Body of pancreas (tissue), 4 donors: ENCODE data around the gene AAGAB. TPM values are rescaled to one million over a fixed set of nuclear protein-coding genes. Genes with fewer than 3 reads are reported as not detected.
"Not testable (repeated sequence)": the region's sequence is repeated elsewhere in the genome, so short reads cannot be mapped to it uniquely, and the experiment has no call there.

Experiments
- ATAC-seq: fragments of 150-250 bp; one replicate; pipeline ENCODE4 v1.9.1; 2016
- DNase-seq, 4 donors: peaks; one replicate each; pipeline ENCODE4 v3.0.0-alpha.2; 2019
- H3K27ac ChIP-seq, 4 donors: fragments of 200-600 bp; sonication (generic); 1 replicate in 3 of 4; 2 replicates in 1 of 4; pipeline versions ENCODE4 v1.5.1 to v1.6.1; 2016 to 2019; ENCODE audit warnings: mild to moderate bottlenecking in 1 of 4, mixed read lengths in 1 of 4, moderate library complexity in 1 of 4
- H3K27me3 ChIP-seq, 2 donors: fragments of 200-600 bp; sonication (generic); one replicate each; pipeline ENCODE4 v1.6.0; 2016; ENCODE audit warnings: mild to moderate bottlenecking in 1 of 2
- H3K36me3 ChIP-seq, 2 donors: fragments of 200-600 bp; sonication (generic); replicated peaks in 1 of 2; 2 replicates each; pipeline ENCODE4 v1.5.1; 2016; ENCODE audit warnings: low read depth in 2 of 2; ENCODE audit not compliant: insufficient read depth in 1 of 2
- H3K4me1 ChIP-seq: fragments of 200-600 bp; sonication (generic); one replicate; pipeline ENCODE4 v1.6.0; 2016
- H3K4me3 ChIP-seq, 2 donors: fragments of 200-600 bp; sonication (generic); 1 replicate in 1 of 2; 2 replicates in 1 of 2; pipeline ENCODE4 v1.5.1; 2016 to 2019
- H3K9me3 ChIP-seq, 3 donors: fragments of 200-600 bp; sonication (generic); 1 replicate in 2 of 3; 2 replicates in 1 of 3; pipeline ENCODE4 v1.5.1; 2016
- CTCF ChIP-seq, 7 experiments: fragments of 450-650 bp in 4 of 7; fragments of 200-600 bp in 3 of 7; sonication (generic) in 3 of 7; IDR thresholded peaks; one replicate each; pipeline ENCODE4 v1.5.1; 2016 to 2019; ENCODE audit warnings: antibody characterized with exemption in 7 of 7
- POLR2A ChIP-seq, 3 donors: fragments of 450-650 bp; IDR thresholded peaks; one replicate each; pipeline ENCODE4 v1.6.1; 2016; ENCODE audit warnings: antibody characterized with exemption in 3 of 3, mild to moderate bottlenecking in 2 of 3
- WGBS, 2 donors: methylation state at CpG; one replicate each; pipeline ENCODE4 v1.1.5; 2017; 5-methylcytosine and 5-hydroxymethylcytosine counted together
- intact Hi-C: fragments of 100-400 bp; cut with DNase I; formaldehyde crosslinking; loops from one replicate; pipeline ENCODE4 v1.15.1; 2023
- total RNA-seq, 2 donors: library from RNA; depleted of rRNA; stranded (reverse); fragments of >200 nt; gene quantifications; one replicate each; pipeline ENCODE4 v1.1.0, GENCODE V29; 2016

The AAGAB gene
- total RNA-seq, 2 donors from 2014 or later, result 12.5 to 13.5 TPM

DNA sequence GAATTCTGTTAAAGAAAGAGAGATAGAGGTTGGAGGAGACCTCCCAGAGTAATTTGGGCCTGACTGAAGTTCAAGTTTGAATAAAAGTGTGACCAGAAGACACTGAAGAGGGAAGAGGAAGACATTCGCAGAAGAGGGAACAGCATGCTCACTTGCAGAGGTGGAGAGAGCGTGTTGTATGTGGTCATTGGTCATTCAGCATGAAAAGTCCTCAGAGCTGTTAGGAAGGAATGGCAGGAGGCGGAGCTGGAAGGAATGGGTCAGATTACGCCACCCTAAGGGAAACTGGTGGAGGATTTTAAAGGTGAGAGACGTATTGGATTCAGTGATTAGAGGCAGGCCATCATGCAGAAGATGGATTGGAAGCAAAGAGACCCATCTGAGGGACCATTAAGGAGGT is 41.7 kb upstream of the AAGAB start:
- 67 to 81% methylated on average over 5 of the region's 5 CpGs for WGBS, 2 donors
- DNase-seq, result peak in 1 of 4 donors; percentile 8
- Histone ChIP-seq H3K36me3 (no peaks in the 10 kb centered on the region), H3K9me3 (no peaks in the 10 kb centered on the region), H3K4me1 (no peaks in the 10 kb centered on the region), H3K4me3 (no peak overlapping the region), H3K27ac (no peak overlapping the region), H3K27me3 (no peaks in the 10 kb centered on the region)
- ATAC-seq, result no peak
- TF ChIP-seq POLR2A (IDR thresholded peaks at IDR 0.05) (no peak), CTCF (IDR thresholded peaks at IDR 0.05) (no peak)
- intact Hi-C loops, result no loop called here

GRCh38 chr15:67290319-67290718 is 35.9 kb upstream of the AAGAB start:
- Histone ChIP-seq H3K27me3 (no peaks in the 10 kb centered on the region), H3K36me3 (no peaks in the 10 kb centered on the region), H3K9me3 (peaks cover 0 to 4% (median 0%) of the 10 kb centered on the region in 3 donors), H3K4me3 (no peak overlapping the region), H3K27ac (no peak overlapping the region), H3K4me1 (no peaks in the 10 kb centered on the region)
- TF ChIP-seq POLR2A (IDR thresholded peaks at IDR 0.05), result no peak
- TF ChIP-seq CTCF (IDR thresholded peaks at IDR 0.05), result no peak
- DNase-seq, result no peak
- ATAC-seq, result no peak
- 97 to 100% methylated on average over 1 of the region's 1 CpG for WGBS, 2 donors
- intact Hi-C loops, result no loop called here

DNA sequence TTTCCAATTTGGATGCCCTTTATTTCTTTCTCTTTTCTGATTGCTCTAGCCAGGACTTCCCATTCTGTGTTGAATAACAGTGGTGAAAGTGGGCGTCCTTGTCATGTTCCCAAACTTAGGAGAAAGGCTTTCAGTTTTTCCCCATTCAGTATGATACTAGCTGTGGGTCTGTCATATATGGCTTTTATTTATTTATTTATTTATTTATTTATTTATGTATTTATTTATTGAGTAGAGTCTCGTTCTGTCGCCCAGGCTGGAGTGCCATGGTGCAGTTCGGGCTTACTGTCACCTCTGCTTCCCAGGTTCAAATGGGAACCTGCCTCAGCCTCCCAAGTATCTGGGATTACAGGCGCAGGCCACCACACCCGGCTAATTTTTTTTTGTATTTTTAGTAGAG is 31.9 kb upstream of the AAGAB start:
- H3K4me3 ChIP-seq, H3K36me3 ChIP-seq, ATAC-seq, H3K27ac ChIP-seq, intact Hi-C loops, H3K9me3 ChIP-seq, H3K4me1 ChIP-seq, DNase-seq, H3K27me3 ChIP-seq: not testable (repeated sequence)
- WGBS, 2 donors, result 79 to 92% methylated on average over 6 of the region's 6 CpGs

- intact Hi-C loops, H3K27me3 ChIP-seq, DNase-seq, H3K4me1 ChIP-seq, H3K36me3 ChIP-seq, H3K27ac ChIP-seq, H3K9me3 ChIP-seq, H3K4me3 ChIP-seq, ATAC-seq: not testable (repeated sequence)
These were observed 31.2 kb upstream of the AAGAB start for GRCh38 chr15:67285625-67286024.

GRCh38 chr15:67281714-67282113 is 27.3 kb upstream of the AAGAB start:
- ATAC-seq, result no peak
- H3K4me1 ChIP-seq, result no peaks in the 10 kb centered on the region
- H3K36me3 ChIP-seq, result no peaks in the 10 kb centered on the region
- no peaks in the 10 kb centered on the region for H3K27me3 ChIP-seq
- no peak for DNase-seq
- 88 to 92% methylated on average over 1 of the region's 1 CpG for WGBS, 2 donors
- intact Hi-C loops, result no loop called here
- H3K9me3 ChIP-seq, result peaks cover 0 to 5% (median 0%) of the 10 kb centered on the region in 3 donors
- H3K4me3 ChIP-seq, result no peak overlapping the region
- TF ChIP-seq CTCF (IDR thresholded peaks at IDR 0.05) (no peak), POLR2A (IDR thresholded peaks at IDR 0.05) (no peak)
- H3K27ac ChIP-seq, result no peak overlapping the region

DNA sequence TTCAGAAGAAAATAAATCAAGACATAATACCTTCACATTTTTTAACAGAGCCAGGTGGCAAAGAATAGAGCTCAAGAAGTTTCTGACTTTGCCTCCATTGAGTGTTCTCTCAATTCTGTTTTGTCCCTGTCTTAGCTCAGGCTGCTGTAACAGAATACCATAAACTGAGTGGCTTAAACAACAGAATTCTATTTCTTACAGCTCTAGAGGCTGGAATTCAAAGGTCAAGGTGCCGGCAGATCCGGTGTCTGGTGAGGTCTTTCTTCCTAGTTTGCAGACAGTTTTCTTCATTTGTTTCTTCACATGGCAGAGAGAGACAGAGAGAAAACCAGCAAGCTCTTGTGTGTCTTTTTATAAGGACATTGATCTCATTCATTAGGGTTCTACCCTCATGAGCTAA is 25.8 kb upstream of the AAGAB start:
- intact Hi-C loops, result no loop called here
- ATAC-seq (no peak), DNase-seq (no peak)
- no peaks in the 10 kb centered on the region for H3K36me3 ChIP-seq
- no peaks in the 10 kb centered on the region for H3K4me1 ChIP-seq
- no peak for TF ChIP-seq CTCF (IDR thresholded peaks at IDR 0.05)
- TF ChIP-seq POLR2A (IDR thresholded peaks at IDR 0.05), result no peak
- no peaks in the 10 kb centered on the region for H3K9me3 ChIP-seq
- H3K4me3 ChIP-seq, result no peak overlapping the region
- WGBS, 2 donors, result 78 to 94% methylated on average over 2 of the region's 2 CpGs
- H3K27ac ChIP-seq, result no peak overlapping the region
- no peaks in the 10 kb centered on the region for H3K27me3 ChIP-seq
